ENCODE measurements around the gene OMA1. TPM values are rescaled to one million over a fixed set of nuclear protein-coding genes. Genes with fewer than 3 reads are reported as not detected.

Gene OMA1
- total RNA-seq, 4 donors from 2014 or later: 50.6 to 67.6 (median 58.5) TPM

GRCh38 chr1:58476179-58476578 lies 70.3 kb downstream of the OMA1 start:
- no peak overlapping the region for H3K27ac ChIP-seq
- intact Hi-C loops (cut with DNase I): no loop called here
- DNase-seq: no peak
- H3K4me3 ChIP-seq (replicated peaks in 1 of 3): no peak overlapping the region
- H3K27me3 ChIP-seq: no peaks in the 10 kb centered on the region
- WGBS, 2 donors: 97 to 98% methylated on average over 3 of the region's 3 CpGs
- no peaks in the 10 kb centered on the region for H3K4me1 ChIP-seq
- TF ChIP-seq CTCF (IDR thresholded peaks at IDR 0.05): no peak
- TF ChIP-seq POLR2A (IDR thresholded peaks at IDR 0.05): no peak
- H3K9me3 ChIP-seq: no peaks in the 10 kb centered on the region
- H3K36me3 ChIP-seq: no peaks in the 10 kb centered on the region

- Histone ChIP-seq H3K27me3 (no peaks in the 10 kb centered on the region), H3K27ac (no peak overlapping the region), H3K4me1 (no peaks in the 10 kb centered on the region), H3K9me3 (no peaks in the 10 kb centered on the region), H3K4me3 (replicated peaks in 1 of 3) (no peak overlapping the region), H3K36me3 (peaks cover 0 to 4% of the 10 kb centered on the region in 2 donors)
- TF ChIP-seq POLR2A (IDR thresholded peaks at IDR 0.05): no peak
- TF ChIP-seq CTCF (IDR thresholded peaks at IDR 0.05): no peak
- intact Hi-C loops (cut with DNase I): no loop called here
- DNase-seq: no peak
- 82 to 85% methylated on average over 3 of the region's 3 CpGs for WGBS, 2 donors
Measured at GRCh38 chr1:58469476-58469875, 77.0 kb downstream of the OMA1 start.

GRCh38 chr1:58469016-58469415 lies 77.5 kb downstream of the OMA1 start:
- H3K27ac ChIP-seq: no peak overlapping the region
- no peak for DNase-seq

GRCh38 chr1:58468612-58469011 lies 77.9 kb downstream of the OMA1 start:
- TF ChIP-seq CTCF (IDR thresholded peaks at IDR 0.05) (no peak), POLR2A (IDR thresholded peaks at IDR 0.05) (no peak)
- Histone ChIP-seq H3K4me1 (no peaks in the 10 kb centered on the region), H3K27ac (no peak overlapping the region), H3K36me3 (peaks cover 0 to 4% of the 10 kb centered on the region in 2 donors), H3K4me3 (replicated peaks in 1 of 3) (no peak overlapping the region), H3K9me3 (no peaks in the 10 kb centered on the region), H3K27me3 (no peaks in the 10 kb centered on the region)
- whole genome bisulfite sequencing, 2 donors: 76 to 81% methylated on average over 5 of the region's 5 CpGs
- DNase-seq: no peak
- intact Hi-C loops (cut with DNase I): no loop called here

More at GRCh38 chr1:58469016-58469415, 77.5 kb downstream of the OMA1 start:
- Histone ChIP-seq H3K27me3 (no peaks in the 10 kb centered on the region), H3K4me3 (replicated peaks in 1 of 3) (no peak overlapping the region), H3K9me3 (no peaks in the 10 kb centered on the region), H3K4me1 (no peaks in the 10 kb centered on the region), H3K36me3 (peaks cover 0 to 4% of the 10 kb centered on the region in 2 donors)
- intact Hi-C loops (cut with DNase I): no loop called here
- TF ChIP-seq CTCF (IDR thresholded peaks at IDR 0.05) (no peak), POLR2A (IDR thresholded peaks at IDR 0.05) (no peak)

GRCh38 chr1:58466630-58467241 lies 79.8 kb downstream of the OMA1 start:
- no peak overlapping the region for H3K4me3 ChIP-seq (replicated peaks in 1 of 3)
- DNase-seq: no peak
- H3K36me3 ChIP-seq: peaks cover 0 to 4% of the 10 kb centered on the region in 2 donors
- 86 to 88% methylated on average over 6 of the region's 6 CpGs for WGBS, 2 donors
- intact Hi-C loops (cut with DNase I): no loop called here
- no peaks in the 10 kb centered on the region for H3K4me1 ChIP-seq
- no peak overlapping the region for H3K27ac ChIP-seq
- no peaks in the 10 kb centered on the region for H3K9me3 ChIP-seq
- H3K27me3 ChIP-seq: no peaks in the 10 kb centered on the region
- no peak for TF ChIP-seq POLR2A (IDR thresholded peaks at IDR 0.05)
- no peak for TF ChIP-seq CTCF (IDR thresholded peaks at IDR 0.05)

All from thyroid gland (tissue), 4 donors.